AG09309 (cell line): ENCODE measurements around the gene MGAT3.

Experiments used
- DNase-seq: peaks from one replicate; pipeline ENCODE4 v3.0.0-alpha.2; 2010; ENCODE audit warnings: low read depth
- H3K4me3 ChIP-seq: 2 replicates; pipeline ENCODE4 v1.5.1; 2011; ENCODE audit warnings: mild to moderate bottlenecking, low read depth, low read length, moderate library complexity; ENCODE audit not compliant: control insufficient read depth
- TF ChIP-seq, protein P1 (sequence below): IDR thresholded peaks from 2 replicates; pipeline ENCODE4 v1.5.1; 2011; ENCODE audit warnings: mild to moderate bottlenecking, low read depth, low read length, inconsistent platforms; ENCODE audit not compliant: insufficient read depth, control insufficient read depth; ENCODE audit errors: missing control alignments

Gene MGAT3

GRCh38 chr22:39427751-39428596 lies 28.8 kb upstream of the MGAT3 start:
- TF ChIP-seq, protein P1, sequence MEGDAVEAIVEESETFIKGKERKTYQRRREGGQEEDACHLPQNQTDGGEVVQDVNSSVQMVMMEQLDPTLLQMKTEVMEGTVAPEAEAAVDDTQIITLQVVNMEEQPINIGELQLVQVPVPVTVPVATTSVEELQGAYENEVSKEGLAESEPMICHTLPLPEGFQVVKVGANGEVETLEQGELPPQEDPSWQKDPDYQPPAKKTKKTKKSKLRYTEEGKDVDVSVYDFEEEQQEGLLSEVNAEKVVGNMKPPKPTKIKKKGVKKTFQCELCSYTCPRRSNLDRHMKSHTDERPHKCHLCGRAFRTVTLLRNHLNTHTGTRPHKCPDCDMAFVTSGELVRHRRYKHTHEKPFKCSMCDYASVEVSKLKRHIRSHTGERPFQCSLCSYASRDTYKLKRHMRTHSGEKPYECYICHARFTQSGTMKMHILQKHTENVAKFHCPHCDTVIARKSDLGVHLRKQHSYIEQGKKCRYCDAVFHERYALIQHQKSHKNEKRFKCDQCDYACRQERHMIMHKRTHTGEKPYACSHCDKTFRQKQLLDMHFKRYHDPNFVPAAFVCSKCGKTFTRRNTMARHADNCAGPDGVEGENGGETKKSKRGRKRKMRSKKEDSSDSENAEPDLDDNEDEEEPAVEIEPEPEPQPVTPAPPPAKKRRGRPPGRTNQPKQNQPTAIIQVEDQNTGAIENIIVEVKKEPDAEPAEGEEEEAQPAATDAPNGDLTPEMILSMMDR: no peak
- no peak for DNase-seq
- H3K4me3 ChIP-seq: no peak overlapping the region

GRCh38 chr22:39428597-39429071 lies 28.2 kb upstream of the MGAT3 start:
- no peak for DNase-seq
- TF ChIP-seq, protein P1: no peak
- H3K4me3 ChIP-seq: no peak overlapping the region

DNA sequence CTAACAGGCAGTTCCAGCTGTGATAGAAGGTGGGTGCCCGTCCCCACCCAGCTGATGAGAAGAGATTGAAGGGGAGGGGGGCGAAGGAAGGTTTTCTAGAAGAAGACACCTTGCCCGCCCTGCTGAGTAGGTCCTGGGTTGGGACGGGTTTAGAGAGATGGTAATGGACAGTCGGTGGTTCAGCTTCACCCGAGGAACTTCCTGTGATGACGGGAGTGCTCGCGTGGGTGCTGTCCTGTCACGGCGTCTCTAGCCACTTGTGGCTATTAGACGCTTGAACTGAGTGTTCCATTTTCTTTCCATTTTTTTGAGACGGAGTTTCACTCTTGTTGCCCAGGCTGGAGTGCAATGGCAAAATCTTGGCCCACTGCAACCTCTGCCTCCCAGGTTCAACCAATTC lies 27.6 kb upstream of the MGAT3 start:
- H3K4me3 ChIP-seq: no peak overlapping the region
- DNase-seq: no peak

GRCh38 chr22:39429916-39430575 lies 26.8 kb upstream of the MGAT3 start:
- TF ChIP-seq, protein P1: no peak
- H3K4me3 ChIP-seq: no peak overlapping the region
- no peak for DNase-seq

More for the DNA sequence above, 27.6 kb upstream of the MGAT3 start:
- TF ChIP-seq, protein P1: no peak

GRCh38 chr22:39430576-39431150 lies 26.1 kb upstream of the MGAT3 start:
- H3K4me3 ChIP-seq: no peak overlapping the region
- TF ChIP-seq, protein P1: no peak

DNA sequence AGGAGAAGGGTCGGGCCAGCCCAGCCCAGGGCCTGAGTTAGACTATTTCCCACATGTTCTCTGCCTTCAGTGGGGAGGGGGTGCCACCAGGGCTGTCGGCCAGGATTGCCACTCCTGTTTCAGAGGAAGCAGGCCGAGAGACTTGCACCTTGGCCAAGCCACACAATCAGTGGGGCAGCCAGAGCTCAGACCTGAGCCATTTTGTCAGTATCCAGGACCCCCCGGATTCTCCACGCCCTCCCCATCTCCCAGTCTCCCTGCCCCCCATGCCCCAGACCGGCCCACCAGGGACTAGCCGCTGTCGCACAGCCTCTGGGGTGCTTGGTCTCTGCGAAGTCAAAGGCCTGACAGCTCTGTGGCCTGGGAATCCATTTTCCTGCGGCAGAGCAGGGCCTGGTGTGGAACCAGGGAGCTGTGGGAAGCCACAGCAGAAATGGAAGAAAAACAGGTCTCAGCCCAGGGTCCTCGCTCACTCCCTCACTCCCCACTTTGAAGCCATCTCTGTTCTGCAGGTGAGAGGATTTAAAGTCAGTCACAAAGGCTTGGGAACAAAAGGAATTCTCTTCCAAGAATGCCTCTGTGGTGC lies 25.5 kb upstream of the MGAT3 start:
- TF ChIP-seq, protein P1: no peak
- no peak overlapping the region for H3K4me3 ChIP-seq
- no peak for DNase-seq

More at GRCh38 chr22:39430576-39431150, 26.1 kb upstream of the MGAT3 start:
- no peak for DNase-seq
